Suppressor macrophage (primary cell): Measurements from ENCODE around the gene ARID1B.
"Not testable (repeated sequence)": the region's sequence is repeated elsewhere in the genome, so short reads cannot be mapped to it uniquely, and the experiment has no call there.

ENCODE experiments used
- DNase-seq, 4 experiments: peaks; one replicate each; pipeline ENCODE4 v3.0.0-alpha.2; 2020 to 2022

ARID1B gene

GRCh38 chr6:157135691-157136090, 358.5 kb downstream of the ARID1B start:
- DNase-seq: no peak

- DNase-seq: no peak
These were observed 360.3 kb downstream of the ARID1B start for GRCh38 chr6:157137501-157137900.

DNA sequence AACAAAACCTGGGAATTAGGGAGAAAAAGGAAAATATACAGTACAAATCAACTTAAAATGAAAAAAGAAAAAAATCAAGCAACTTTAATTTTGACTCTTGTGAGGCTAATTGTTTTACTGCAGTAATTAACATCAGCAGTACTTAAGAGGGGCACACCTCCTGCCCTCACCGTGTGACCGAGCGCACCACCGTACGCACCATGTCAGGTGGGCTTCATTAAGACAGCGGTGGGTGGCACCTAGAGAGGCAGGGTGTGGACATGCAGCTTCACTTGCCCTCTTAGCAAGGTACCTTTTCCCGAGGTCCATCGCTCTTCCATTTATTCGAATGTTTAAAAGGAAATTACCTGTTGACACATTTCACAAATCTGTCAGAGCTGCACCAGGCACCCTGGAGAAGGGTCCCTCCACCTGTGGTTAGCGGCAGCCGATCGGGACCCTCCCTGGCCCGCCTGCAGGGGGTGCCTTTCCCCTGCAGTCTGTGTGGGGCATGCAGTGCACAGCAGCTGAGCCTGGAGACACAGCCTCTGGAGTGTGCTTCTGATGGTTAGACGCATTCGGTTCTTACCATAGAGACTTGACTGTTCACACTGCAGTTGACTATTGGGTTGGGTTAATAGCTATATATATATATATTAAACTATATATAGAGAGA, 362.0 kb downstream of the ARID1B start:
- no peak for DNase-seq

GRCh38 chr6:157143171-157143889, 366.2 kb downstream of the ARID1B start:
- DNase-seq: no peak

DNA sequence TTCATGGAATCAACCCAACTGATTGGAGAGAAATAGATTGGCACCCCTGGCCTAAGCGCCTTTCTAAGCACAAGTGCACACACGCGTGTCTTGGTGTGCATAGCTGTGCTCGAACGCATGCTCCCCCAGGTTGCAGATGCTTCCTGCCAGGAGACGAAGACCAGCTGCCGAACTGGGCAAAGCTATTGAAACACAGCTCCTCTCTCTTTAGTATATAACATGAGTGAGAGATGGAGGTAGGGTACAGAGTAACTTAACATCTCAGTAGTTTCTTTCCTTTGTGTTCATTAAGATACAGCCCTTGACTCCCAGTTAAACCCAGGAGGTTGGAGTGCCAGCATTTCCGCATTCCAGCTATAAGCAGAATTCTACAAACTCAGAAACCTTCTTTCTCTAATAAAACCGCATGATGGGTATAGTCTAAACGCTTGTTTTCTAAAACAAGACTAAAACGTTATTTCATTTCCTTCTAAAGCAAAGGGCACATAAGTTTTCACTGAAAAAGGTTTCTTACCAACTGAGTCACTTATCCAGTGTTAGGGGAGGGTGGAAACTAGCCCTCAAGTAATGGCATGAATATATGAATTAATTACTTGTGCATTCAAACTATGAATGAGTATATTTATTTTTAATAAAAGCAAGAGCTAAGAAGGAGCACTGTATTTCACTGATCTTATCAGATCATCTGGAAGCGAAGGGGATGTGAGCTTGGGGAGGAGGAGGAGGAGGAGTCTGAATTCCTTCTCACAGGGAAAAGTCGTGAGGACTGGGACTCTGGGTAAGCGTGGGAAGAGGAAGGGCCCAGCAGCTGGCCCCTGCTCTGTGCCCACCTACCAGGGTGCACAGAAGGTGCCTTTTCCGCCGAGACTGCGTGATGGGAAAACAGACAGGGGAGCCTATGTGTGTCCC, 367.0 kb downstream of the ARID1B start:
- no peak for DNase-seq

DNA sequence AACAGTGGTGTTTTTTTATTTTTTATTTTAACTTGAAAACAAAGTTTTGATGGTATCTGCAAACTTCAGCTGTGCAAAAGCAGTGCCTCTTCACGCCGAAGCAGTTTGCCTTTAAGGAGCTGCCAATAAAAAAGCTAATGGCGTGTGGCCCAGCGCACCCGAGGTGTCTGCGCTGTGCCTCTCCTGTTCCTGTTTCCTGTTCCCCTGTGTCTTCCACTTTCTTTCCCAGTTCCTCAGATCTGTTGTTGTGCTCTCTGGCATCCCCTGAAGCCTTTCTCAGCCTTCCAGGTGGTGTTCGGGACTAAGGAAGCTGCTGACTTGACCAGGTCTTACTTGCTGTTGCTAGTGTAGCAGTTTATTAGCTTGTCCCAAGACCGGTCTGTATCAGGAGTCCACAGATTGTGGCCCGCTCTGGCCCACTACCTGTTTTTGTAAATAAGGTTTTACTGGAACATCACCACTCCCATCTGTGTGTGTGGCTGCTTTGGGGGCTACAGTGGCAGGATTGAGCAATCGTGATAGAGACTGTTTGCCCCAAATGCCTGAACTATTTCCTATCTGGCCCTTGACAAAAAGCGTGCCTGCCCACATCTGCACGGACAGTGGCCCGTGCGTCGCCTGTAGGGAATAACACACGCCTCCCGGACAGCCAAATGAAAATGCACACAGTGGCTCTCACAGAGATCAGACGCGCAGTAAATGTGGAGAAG, 367.8 kb downstream of the ARID1B start:
- DNase-seq: peak in 3 of 4 experiments; percentile 20 to 43 (median 24)

DNA sequence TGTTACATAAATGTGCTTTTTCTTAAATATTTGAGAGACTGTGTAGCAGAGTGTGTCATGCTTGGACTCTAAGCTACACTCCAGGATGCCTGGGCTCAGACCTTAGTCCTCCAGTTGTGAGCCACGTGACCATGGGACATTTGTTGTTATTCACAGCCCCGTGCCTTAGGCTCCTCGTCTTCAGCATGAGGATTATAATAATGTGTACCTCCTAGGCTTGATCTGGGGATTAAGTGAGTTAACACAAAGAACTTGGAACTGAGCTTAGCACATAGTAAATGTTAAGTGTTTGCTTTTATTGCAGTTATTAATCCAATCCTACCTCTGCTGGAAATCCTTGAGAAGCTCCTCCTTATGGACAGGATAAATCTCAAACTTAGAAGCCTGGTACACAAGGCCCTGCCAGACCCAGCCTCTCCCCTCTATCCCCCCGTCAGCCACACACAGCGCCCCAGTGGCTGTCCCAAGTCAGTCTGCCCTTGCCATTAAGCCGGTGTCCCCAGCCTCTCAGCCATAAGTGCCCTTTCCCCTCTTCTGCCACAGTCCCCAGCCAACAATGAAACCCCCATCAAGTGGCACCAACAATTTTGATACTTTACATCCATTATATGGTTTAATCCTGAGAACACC, 368.6 kb downstream of the ARID1B start:
- DNase-seq: no peak

- not testable (repeated sequence) for DNase-seq
These were observed 370.2 kb downstream of the ARID1B start for GRCh38 chr6:157147054-157148026.

DNA sequence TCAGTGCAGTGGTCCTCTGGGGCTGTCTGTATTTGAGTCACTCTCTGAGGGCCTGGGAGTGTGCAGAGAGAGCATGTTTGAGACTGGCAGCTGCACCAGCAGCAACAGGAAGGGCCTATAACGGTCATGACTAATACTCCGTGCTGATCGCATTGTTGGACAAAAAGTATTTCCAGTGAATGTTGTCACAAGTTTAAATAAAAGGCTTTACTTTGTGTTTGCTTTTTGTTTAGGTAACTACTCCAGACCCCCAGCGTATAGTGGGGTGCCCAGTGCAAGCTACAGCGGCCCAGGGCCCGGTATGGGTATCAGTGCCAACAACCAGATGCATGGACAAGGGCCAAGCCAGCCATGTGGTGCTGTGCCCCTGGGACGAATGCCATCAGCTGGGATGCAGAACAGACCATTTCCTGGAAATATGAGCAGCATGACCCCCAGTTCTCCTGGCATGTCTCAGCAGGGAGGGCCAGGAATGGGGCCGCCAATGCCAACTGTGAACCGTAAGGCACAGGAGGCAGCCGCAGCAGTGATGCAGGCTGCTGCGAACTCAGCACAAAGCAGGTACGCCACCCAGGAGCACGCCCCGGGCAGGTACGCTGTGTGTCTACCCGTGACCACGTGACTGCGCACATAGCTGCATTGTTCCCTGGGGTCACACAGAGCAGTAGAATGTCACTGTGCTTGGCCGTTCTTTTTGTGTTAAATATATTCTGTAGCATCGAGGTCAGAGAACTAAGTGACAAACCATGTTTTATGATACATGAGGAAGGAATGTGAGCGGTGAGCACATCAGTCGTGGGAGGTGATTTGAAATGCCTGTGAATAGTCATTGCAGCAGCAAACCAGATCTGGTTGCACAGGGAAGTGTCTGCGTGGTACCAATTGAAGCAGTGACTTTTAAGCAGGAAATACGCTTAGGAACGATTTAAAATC, 371.5 kb downstream of the ARID1B start:
- peak in 1 of 4 experiments; percentile 22 for DNase-seq

DNA sequence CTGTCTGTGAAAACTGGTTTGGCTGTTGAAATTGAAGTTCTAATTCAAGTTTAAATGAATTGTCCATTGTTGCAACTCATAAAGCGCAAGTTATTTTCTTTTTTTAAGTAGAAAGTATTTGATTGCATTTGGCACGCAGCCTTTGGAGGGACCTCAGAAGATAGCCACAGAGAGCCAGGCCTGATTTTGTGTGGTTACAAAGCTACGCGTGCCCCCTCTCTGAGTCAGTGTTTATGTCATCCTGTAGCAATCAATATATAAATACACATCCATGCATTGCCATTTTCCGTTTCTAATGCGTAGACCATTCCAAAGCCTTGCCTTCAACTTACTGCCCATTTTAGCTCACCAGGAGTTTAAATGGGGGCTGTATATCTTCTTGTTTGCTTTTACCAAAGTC, 372.9 kb downstream of the ARID1B start:
- DNase-seq: no peak

- DNase-seq: no peak
These were observed 373.9 kb downstream of the ARID1B start for GRCh38 chr6:157151029-157151428.

DNA sequence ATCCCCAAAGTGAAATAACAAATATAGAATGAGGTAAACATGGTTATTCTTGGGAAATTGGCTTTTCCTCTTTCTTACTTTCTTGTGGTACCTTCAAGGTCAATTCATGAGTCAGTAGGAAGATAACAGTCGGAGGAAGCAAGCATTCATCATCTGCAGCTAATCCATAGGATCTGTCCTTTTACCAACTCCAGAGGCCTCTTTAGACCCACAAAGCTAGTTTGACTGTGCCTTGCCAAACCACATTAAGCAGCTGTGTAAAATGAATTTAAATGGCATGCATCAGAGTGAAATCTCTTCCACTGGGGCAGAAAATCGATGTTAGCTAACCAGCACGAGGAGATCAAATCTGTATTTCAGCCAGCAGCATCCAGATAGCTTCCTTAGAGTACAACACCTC, 374.8 kb downstream of the ARID1B start:
- no peak for DNase-seq

- peak in 1 of 4 experiments; percentile 25 for DNase-seq
These were observed 375.4 kb downstream of the ARID1B start for GRCh38 chr6:157152556-157152955.

- DNase-seq: no peak
These were observed 378.6 kb downstream of the ARID1B start for GRCh38 chr6:157155804-157156203.

- DNase-seq: no peak
These were observed 380.1 kb downstream of the ARID1B start for GRCh38 chr6:157157258-157157657.

GRCh38 chr6:157158456-157158855, 381.3 kb downstream of the ARID1B start:
- DNase-seq: no peak

DNA sequence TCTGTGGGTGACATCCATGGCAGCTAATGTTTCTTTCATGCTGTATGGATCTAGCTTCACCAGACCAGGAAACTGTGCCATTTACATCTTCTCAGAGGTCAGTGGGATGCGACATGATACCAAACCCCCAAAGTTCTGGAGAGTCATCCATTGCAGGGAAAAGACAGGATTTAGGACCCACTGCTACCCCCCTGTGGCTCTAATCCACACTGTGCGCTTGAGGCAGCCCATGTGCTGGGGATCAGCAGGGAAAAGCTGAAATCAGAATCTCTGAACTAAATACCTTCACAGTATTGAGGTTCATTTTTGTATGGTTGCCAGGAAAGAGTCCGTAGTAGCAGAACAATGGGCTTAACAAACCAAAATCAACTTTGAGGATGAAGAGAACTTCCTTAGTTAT, 381.7 kb downstream of the ARID1B start:
- DNase-seq: no peak

GRCh38 chr6:157159348-157159747, 382.2 kb downstream of the ARID1B start:
- DNase-seq: no peak

GRCh38 chr6:157161912-157162311, 384.7 kb downstream of the ARID1B start:
- DNase-seq: no peak
